ENCODE data around the gene COA1.
"Not testable (repeated sequence)": the region's sequence is repeated elsewhere in the genome, so short reads cannot be mapped to it uniquely, and the experiment has no call there.

COA1 gene

DNA sequence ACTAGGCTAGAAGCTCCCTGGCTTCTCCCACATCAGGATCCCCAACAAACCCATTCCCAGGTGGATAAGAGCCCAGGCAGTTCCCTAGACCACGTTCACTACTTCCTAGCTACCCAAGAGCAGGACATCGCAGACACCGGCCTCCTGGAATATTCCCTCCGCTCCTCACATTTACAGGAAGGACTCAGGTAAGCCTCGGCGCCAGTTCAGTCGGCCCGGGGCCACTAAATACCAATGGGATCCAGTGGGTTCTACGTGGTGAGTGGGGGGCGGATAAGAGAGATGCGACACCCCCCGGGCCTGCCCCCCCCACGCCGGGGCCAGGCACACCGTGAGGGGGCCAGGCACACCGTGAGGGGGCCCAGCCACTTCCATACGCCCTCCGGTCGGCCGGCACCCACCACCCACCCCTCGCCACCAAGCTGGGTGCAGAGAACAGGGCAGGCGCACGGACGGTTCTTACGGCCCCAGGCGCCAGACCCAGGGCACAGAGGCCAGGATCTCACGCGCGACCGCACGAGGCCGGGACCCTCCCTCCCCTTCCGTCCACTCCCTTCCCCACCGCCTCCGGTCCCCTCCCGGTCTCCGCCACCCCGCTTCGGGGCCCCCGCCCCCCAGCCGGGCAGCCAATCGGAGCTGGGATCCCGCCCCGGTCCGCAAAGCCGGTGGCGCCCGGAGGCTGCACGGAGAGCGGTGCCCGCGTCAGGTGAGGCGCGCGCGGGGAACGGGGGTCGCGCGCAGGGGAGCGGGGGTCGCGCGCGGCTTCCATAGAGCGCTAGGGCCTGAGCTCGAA lies 28.9 kb upstream of the COA1 start, which contains the start of gene BLVRA:
TSS of gene BLVRA (plus strand) at position 652 of the 793 bp plus-strand sequence. CDS start 12,479 bp downstream, outside the sequence.
- DNase-seq: peak; percentile 74
- ATAC-seq: peak; percentile 72

DNA sequence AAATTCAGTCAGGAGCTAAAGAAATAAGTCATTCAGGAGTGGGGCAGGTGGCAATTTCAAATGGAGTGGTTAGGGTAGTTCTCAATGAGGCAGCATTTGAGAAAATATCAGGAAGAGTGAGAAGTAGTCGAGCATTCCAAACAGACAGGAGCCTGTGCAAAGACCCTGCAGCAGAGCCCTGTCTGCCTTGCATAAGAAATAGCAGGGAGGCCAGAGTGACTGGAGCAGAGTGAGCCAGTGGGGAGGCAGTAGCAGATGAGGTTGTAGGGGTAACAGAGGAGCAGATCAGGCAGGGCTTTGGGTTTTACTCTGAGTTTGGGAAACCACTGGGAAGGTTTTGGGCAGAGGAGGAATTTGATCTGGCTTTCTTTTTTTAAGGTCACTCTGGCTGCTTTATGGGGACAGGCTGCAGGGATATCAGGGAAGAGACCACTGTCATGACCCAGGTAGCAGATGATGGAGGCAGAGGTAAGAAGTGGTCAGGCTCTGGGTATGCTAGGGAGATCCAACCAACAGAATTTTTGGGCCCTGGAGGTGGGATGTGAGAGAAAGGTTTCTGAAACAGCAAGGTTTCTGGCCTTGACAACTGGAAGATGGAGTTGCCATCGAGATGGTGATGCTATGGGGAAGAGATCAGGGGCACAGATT lies 27.9 kb upstream of the COA1 start:
- ATAC-seq (no peak), DNase-seq (no peak)

DNA sequence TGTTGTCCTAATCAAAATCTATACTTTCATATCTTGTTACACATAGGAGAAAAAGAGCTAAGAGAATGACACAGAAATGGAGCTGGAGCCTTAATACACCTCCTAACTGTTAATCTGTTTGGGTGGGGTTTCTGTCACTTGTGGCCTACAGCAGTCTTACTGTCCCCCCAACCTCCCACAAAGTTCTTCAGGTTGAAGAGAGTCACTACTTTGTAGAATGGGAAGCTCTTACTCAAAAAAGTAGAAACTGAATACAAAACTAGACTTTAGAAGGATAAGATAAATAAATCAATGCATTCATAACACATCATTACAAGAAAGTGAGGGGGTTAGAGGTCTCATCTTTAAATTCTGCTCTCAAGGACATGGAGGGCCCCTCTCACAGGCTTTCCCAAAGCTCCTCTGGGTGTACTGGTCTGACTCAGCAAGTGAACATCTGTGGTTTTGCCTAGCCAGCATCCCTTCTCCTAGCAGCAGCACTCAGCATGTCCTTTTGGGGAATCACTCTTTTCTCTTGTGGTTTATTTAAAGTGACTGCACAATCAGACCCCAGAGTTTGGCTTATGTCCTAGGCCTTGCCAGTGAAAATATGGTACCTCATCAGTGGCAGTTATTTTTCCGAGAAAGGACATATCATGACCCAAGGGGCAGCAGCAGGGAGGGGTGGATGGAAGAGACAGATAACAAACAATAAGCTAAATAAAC lies 27.2 kb upstream of the COA1 start:
- ATAC-seq (peak; percentile 55), DNase-seq (peak; percentile 19)

DNA sequence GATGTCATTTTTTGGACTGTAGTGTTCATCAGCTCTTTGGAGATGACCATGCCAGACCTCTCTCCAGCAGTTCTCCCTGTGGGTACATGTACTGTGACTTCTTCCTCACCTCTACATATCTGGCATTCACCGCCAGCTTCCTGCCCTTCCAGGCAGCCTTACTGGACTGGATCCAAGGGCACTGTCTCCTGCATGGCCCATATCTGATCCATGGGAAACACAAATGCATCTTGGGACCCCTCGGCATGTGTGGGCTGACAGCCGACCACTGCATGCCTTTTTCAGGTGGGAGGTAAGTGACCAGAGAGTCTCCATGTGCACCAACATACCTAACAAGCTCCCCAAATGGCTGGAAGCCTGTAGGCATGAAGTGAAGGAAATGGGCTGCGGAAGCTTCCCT lies 25.3 kb upstream of the COA1 start:
- ATAC-seq: no peak
- DNase-seq: no peak

DNA sequence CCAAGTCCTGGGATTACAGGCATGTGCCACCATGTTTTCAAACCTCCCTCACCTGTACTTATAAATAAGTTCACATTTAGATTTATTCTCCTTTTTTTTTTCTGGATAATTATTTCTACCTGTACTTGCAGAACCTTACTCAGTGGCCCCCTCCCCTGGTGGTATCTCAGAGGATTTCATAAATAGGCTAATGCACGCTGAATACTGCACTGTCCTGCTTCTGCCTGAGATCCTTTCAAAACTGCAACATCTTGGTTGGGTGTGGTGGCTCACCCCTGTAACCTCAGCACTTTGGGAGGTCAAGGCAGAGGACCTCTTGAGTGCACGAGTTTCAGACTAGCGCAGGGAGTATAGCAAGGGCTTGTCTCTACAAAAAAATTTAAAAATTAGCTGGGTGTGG lies 24.5 kb upstream of the COA1 start:
- ATAC-seq (no peak), DNase-seq (no peak)

DNA sequence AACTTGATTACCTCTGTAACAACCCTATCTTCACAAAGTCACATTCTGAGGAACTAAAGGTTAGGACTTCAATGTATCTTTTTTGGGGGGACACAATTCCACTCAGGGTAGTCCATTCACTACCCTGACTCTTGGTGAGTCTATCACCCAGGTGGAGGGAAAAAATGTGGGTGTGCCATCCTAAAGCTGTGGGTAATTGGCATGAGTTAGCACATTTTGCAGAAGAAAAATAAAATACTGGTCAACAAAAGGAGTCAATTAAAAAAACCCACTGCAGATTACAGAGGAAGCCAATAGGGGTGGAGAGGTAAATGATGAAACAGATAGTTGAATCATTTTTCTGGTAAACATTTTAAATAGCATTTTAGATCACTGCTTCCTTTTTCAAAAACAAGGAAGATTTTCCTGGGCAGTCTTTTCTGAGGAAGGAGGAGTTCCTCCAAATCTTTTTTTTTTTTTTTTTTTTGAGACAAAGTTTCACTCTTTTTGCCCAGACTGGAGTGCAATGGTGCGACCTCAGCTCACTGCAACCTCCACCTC lies 24.0 kb upstream of the COA1 start:
- ATAC-seq (no peak), DNase-seq (no peak)

DNA sequence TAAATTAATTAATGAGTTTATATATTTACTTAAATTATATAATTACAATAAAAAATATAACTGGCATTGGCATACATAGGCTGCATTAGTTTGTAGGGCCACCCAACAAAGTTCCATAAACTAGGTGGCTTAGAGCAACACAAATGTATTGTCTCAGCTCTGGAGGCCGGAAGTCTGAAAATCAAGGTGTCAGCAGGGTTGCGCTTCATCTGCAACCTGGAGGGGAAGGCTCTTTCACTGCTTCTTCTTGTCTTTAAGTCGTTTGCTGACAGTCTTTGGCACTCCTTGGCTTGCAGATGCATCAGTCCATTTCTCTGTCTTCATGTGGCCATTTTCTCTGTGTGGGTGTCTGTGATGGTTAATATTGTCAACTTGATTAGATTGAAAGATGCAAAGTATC lies 23.1 kb upstream of the COA1 start:
- ATAC-seq (no peak), DNase-seq (no peak)

DNA sequence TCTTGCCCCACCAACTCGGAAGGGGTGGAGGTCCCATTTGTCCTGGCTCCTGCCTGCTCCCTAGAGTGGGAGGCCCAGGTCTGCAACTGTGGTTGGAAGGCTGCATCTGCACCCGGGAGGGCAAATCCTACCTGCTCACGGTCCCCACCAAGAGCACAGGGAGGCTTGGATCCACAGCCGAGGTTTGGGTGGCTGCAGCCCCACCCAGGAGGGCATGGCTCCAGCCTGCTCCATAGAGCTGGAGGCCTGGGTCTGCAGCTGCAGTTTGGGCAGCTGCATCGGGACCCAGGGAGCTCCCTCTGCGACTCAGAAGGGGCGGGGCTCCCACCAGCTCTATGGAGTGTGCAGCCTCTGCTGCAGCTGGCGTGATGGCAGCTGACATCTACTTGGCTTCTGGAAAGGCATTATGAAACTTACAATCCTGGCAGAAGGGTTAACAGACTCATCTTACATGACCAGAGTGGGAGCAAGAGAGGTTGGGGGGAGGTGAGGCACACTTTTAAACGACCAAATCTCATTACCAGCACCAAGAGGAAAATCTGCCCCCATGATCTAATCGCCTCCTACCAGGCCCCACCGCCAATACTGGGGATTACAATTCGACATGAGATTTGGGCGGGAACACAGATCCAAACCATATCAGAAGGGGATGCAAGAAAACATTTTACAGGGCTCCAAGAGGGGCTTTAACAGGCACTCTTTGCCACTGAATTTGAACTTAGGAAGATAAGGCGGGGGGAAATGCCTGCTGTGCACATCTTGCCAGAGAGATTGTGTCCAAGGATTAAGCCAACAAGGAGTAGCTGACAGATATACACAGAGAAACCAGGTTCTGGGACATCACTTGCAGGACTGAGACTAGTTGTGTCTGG lies 20.9 kb upstream of the COA1 start:
- DNase-seq (no peak), ATAC-seq (no peak)

DNA sequence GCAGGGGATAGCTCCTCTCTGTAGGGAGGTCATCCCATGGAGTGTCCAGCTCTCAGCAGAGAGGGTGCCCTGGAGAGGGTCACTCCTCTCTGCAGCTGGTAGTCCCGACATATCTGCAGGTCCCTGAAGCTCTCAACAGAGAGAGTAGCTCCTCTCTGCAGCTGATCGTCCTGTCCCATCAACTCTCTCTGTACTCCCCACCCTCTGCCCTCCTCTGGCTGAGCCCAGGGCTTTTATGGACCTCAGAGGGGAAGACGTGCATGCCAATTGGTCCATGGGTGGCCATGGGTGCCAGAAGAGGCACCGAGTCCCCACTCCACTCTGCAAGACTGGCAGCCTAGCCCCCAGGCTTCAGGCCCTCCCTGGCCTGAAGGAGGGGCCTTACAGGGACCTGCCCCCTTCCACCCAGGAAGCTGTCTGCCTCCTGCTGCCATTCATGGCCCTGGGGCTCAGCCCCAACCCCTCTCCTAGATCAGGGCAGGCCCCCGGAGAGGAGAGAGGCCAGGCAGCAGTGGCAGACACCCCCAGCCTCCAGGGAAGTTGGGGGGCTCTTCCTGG lies 20.1 kb upstream of the COA1 start:
- ATAC-seq (peak; percentile 31), DNase-seq (no peak)

DNA sequence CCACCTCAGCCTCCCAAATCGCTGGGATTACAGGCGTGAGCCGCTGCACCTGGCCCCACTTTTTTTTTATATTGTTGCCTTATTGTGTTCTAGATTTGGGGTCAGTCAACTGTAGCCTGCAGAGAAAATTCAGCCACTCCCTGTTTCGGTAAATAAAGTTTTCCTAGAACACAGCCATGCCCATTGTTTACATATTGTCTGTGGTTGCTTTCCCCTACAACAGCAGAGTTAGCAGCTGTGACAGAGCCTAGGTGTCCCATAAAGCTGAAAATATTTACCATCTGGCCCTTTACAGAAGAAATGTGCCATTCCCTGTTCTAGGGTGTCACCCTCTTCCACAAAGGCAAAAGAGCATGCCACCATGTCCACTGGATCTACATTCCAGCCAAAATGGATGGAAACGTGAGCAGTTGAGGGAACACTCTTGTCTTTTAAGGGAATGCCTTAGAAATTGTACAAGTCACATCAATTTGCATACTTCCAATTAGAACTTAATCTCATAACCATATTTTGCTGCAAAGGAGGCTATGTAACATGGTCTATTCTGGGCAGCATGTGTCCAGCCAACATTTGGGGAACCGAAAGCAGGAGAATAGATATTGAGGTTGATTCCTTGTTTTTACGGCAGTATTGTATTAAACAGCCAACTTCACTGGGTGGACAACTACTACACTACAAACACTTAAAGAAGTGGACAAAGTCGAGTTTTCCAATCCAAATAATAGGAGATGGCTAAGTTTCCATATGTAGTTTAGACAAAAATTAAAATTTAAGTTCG lies 18.2 kb upstream of the COA1 start:
- ATAC-seq (no peak), DNase-seq (no peak)

DNA sequence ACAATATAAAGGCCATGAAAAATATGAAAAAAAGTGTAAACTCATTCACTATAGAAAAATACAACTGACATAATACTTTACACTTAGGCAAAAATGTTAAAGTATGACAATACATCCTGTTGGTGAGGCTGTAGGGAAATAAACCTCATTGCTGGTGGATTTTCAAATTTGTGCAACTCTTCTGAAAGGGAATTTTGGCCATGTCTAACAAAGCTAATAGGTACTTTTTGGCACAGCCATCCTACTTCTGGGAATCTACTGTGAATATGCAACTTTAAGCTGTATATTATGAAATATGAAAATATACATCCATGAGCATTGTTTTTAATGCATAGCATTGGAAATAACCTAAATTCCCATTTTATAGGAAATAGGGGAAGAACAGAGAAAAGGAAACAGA lies 13.4 kb upstream of the COA1 start:
- ATAC-seq: no peak
- DNase-seq: no peak

DNA sequence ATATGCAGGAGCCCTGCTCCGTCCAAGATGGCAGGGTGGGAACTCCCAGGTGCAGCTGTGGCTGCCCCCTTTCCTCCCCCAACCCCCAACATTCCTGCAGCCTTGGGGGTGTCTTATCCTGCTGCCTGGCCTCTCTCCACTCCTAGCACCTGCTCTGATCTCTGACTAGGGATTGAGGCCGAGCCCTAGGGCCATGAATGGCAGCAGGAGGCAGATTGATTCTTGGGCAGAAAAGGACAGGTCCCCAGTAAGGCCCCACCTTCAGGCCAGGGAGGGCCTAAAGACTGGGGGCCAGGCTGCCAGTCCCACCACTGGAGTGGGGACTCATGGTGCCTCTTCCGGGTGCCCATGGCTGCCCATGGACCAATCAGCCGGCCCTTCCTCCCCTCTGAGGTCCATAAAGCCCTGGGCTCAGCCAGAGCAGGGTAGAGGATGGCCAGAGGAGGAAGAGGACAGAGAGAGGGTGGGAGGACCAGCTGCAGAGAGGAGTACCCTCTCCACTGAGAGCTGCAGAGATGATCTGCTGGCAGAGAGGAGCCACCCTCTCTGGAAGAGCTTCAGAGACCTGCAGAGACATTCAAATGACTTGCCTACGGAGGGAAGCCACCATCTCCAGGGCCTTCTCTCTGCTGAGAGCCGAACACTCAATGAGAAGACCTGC lies 8.3 kb upstream of the COA1 start:
- DNase-seq: no peak
- no peak for ATAC-seq

DNA sequence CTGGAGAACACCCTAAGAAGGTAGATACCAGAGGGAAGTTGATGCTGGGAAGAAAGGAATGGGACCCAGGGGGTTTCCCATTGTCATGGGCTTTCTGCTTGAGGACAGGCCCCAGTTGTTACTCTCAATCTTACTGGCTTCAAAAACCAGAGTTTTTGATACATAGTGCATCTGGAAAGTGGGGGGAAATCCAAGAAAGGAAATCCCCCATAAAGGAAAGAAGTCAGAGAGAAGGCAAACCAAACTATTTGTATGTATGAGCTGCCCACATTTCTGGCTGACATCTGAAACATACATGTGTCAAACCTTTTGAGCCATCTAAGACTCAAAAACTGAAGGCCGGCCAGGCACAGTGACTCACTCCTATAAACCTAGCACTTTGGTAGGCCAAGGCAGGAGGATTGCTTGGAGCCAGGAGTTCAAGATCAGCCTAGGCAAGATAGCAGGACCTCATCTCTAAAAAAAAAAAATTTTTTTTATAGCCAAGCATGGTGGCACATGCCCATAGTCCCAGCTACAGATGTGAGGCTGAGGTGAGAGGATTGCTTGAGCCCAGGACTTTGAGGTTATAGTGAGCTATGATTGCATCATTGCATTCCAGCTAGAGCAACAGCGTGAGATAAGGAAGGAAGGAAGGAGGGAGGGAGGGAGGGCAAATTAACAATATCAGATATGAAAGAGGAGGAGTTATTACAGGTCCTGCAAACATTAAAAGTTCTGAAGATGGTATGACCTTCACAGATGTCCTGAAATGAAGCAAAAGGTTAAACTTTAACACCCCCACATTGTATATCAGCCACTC lies 6.7 kb upstream of the COA1 start:
- DNase-seq (peak; percentile 53), ATAC-seq (peak; percentile 97)

DNA sequence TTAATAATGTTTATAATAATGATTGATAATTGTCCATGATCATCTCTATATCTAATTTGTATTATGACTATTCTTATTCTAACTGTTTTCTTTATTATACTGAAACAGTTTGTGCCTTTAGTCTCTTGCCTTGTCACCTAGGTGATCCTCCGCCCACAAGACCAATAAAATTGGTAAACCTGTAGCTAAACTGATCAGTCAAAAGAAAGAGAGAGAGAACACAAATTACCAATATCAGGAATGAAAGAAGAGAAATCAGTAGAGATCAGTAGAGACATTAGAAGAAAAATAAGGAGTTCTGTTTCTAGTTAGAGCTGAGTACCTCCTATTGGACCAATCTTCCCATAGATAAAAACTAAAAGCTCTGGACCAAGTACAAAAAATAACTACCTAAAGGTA lies 6.1 kb upstream of the COA1 start:
- no peak for ATAC-seq
- DNase-seq: no peak

DNA sequence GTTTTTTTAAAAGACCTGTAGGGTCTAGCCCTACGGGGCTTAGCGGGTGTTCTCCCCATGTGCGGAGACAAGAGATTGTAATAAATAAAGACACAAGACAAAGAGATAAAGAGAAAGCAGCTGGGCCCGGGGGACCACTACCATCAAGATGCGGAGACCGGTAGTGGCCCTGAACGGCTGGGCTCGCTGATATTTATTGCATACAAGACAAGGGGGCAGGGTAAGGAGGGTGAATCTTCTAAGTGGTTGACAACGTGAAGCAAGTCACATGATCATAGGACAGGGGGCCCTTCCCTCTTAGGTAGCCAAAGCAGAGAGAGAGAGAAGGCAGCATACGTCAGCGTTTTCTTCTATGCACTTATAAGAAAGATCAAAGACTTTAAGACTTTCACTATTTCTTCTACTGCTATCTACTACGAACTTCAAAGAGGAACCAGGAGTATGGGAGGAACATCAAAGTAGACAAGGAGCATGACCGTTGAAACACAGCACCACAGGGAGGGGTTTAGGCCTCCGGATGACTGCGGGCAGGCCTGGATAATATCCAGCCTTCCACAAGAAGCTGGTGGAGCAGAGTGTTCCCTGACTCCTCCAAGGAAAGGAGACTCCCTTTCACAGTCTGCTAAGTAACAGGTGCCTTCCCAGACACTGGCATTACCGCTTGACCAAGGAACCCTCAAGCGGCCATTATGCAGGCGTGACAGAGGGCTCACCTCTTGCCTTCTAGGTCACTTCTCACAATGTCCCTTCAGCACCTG lies 5.4 kb upstream of the COA1 start:
- not testable (repeated sequence) for DNase-seq, ATAC-seq

DNA sequence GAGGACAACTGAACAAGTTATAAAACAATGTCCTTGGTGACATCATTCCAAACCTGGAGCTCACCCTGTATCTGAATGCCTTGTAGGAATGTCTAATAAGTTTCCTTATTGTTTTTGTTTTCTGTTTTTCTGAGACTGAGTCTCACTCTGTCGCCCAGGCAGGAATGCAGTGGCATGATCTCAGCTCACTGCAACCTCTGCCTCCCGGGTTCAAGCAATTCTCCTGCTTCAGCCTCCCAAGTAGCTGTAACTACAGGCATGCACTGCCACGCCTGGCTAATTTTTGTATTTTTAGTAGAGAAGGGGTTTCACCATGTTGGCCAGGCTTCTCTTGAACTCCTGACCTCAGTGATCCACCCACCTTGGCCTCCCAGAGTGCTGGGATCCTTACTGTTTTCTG lies 2.2 kb upstream of the COA1 start:
- DNase-seq, ATAC-seq: not testable (repeated sequence)

DNA sequence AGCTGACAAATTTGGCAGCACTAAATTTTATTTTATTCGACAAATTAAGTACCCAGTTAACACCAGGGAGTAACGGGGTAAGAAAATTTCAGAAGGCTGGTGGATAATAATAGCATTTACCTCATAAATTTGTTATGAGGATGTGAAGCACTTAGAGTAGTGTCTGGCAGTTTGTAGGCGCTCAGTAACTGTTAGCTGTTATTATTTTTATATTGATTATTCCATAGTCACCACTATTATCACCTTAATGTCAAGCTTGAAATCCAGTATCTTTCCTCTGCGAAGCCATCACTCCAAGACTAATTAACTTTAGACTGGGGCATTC lies 563 bp upstream of the COA1 start:
- DNase-seq (no peak), ATAC-seq (no peak)

DNA sequence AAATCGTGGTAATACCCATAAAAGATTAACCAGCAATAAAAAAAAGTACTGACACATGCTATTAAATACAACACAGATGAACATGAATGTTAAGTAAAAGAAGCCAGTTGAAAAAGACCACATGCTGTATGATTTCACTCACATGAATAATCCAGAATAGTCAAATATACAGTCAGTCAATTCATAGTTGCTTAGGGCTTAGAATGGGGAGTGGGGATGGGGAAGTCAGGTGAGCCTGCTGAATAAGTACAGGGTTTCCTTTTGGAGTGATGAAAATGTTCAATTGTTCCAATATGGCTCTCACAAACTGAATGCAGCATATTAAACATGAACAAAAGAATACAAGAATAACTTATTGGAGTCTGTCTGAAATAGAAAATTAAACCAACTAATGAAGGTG lies 1.8 kb downstream of the COA1 start:
- ATAC-seq (no peak), DNase-seq (no peak)

DNA sequence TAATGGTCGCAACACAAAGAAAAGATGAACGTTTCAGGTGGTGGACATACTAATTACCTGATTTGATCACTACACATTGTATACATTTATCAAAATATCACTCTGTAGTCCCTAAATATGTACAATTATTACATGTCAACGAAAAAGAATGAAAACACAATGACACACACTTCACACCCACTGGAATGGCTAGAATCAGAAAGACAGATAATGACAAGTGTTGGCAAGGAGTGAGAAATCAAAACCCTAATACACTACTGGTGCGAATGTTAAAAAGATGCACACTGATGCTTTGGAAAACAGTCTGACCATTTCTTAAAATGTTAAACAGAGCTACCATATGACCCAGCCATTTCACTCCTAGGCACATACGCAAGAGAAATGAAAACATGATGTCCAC lies 2.3 kb downstream of the COA1 start:
- DNase-seq (no peak), ATAC-seq (no peak)

Data from stimulated activated naive CD8-positive, alpha-beta T cell treated with anti-CD3 and anti-CD28 coated beads, Interleukin-15, Interleukin-2, amounts not matched to agents 100 U/mL and 50 U/mL, for 24 hours (primary cell).